HG02870 (cell line): Measurements from ENCODE around the gene SLC38A3.
"Not testable (repeated sequence)": the region's sequence is repeated elsewhere in the genome, so short reads cannot be mapped to it uniquely, and the experiment has no call there.

Source experiments
- ATAC-seq: cut with Tn5 transposase; IDR thresholded peaks from one replicate; pipeline ENCODE4 v1.9.1; 2021; ENCODE audit warnings: mild to moderate bottlenecking, moderate library complexity; ENCODE audit not compliant: unreplicated experiment

Gene SLC38A3

DNA sequence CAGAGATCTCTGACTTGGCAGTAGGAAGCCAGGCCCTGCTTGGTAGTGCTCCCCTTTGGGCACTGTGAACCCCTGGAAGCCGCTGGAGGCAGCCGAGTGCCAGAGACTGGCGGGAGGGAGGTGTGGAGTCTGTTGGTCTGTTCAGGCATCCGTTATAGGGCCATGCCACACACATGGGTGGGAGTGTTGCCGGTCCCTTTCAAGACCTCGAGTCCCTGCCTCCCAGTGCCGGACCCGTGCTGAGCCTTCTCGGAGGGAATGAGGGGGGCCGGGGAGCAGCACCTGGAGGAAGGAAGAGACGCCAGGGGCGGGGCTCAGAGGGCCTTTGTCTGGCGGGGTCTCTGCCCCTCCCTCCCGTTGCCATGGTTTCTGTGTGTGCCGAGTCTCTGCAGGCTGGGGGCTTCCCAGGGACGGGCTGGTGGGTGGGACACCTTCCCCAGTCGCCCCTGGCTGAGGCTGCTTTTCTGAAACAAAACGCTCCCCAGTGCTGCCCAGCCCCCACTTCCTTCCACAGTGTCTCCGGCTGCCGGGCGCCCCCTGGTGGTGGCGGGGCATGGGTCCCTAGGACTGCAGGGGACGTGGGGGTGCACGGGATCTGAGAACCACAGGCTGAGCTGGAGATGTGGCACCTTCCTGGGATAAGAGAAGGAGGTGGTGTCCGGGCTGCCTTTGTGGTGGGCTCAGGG lies 40.9 kb downstream of the SLC38A3 start:
- ATAC-seq: peak; percentile 57

DNA sequence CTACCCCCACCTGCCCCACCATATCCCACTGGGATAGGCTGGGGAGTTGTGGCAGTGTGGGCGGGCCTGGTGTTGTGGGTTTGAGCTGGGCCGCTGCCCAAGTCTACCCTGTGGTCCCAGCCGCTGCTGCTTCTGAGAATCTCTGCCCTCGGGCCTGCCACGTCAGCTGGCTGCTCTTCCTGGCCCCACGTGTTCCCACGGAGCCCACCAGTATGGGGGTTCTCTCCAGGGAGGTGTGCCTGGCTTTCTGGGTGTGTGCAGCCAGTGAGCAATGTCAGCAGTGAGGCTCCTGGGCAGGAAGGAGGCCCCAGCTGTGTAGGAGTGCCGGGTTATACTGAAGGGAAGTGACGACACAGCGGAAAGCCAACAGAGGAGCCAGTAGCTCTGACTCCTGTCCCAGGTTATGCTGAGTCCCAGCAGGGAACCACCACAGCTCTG lies 41.5 kb downstream of the SLC38A3 start:
- peak; percentile 72 for ATAC-seq

DNA sequence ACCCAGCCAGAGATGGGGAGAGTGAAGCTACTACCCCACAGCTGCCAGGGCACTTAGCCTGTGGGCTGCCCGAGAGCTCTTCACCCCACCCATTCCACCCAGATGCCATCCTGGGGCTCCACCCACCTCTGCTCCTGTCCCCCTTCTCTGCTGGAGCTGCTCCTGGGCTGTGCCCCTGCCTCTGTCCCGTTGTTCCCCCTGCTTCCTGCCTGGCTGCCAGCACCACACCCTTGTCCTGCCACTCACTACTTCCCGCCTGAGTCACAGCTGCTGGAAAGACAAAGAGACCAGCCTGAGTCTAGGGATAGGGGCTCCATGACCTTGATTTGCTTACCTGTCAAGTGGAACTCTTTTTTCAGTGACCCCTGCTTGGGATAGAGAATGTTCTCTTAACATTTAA lies 43.3 kb downstream of the SLC38A3 start:
- ATAC-seq: no peak

DNA sequence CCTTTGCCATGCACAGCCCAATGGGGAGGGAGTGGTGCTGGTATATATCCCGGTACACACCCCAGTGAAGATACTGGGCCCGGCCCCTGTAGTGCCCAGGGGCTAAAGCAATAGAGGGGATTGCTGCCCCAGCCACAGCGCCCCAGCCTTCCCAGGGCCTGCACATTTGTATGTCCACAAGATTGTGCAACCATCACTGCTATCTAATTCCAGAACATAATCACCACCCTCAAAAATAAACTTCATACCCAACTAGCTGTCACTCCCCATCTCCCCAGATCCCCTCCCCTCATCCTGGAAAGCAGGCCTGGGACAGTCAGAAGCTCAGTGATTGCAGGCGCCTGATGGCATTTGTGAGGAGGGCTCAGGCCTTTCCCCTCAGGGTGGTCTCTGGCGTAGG lies 44.4 kb downstream of the SLC38A3 start:
- no peak for ATAC-seq

GRCh38 chr3:50250514-50250913 lies 45.4 kb downstream of the SLC38A3 start:
- no peak for ATAC-seq

GRCh38 chr3:50251220-50251619 lies 46.1 kb downstream of the SLC38A3 start:
- ATAC-seq: no peak

GRCh38 chr3:50254577-50255250 lies 49.6 kb downstream of the SLC38A3 start:
- no peak for ATAC-seq

DNA sequence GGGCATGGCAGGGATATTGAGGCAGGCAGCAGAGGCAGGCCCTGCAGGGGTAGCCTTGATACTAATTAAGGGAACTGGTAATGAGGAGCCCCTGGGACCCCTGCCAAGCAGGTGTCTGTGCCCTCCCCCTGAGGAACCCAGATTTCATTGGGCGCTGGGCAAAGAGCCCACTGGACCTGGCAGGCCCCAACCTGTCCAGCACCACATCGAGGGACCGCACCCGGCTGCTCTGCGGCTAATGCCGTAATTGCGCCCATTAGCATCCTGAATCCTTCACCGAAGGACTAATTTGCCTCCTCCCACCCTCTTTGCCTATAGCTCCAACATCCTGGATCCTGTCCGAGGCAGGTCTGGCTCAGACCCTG lies 50.2 kb downstream of the SLC38A3 start:
- no peak for ATAC-seq

GRCh38 chr3:50256978-50257890 lies 52.2 kb downstream of the SLC38A3 start:
- ATAC-seq: no peak

- ATAC-seq: no peak
Measured at GRCh38 chr3:50258029-50258680, 53.1 kb downstream of the SLC38A3 start.

DNA sequence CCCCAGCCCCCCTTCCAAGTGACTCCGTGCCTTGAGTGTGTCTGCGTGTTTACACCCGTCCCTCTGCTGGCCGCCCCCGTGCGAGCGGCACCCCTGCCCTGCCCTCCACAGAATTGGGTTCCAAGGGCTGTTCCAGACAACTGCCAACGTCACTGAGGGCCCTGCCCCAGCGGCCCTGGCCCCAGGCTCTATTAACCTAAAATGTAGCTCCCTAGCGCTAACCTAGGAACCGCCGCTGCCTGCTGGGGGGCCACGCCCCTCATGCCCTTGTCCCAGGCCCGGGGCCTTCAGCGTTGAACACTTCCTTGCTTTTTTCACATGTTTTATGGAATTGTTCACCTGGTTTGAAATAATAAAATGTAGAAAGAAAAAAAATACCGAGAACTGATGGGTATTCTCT lies 53.9 kb downstream of the SLC38A3 start:
- ATAC-seq: no peak

- ATAC-seq: peak; percentile 9
Measured at GRCh38 chr3:50259432-50260026, 54.5 kb downstream of the SLC38A3 start.

DNA sequence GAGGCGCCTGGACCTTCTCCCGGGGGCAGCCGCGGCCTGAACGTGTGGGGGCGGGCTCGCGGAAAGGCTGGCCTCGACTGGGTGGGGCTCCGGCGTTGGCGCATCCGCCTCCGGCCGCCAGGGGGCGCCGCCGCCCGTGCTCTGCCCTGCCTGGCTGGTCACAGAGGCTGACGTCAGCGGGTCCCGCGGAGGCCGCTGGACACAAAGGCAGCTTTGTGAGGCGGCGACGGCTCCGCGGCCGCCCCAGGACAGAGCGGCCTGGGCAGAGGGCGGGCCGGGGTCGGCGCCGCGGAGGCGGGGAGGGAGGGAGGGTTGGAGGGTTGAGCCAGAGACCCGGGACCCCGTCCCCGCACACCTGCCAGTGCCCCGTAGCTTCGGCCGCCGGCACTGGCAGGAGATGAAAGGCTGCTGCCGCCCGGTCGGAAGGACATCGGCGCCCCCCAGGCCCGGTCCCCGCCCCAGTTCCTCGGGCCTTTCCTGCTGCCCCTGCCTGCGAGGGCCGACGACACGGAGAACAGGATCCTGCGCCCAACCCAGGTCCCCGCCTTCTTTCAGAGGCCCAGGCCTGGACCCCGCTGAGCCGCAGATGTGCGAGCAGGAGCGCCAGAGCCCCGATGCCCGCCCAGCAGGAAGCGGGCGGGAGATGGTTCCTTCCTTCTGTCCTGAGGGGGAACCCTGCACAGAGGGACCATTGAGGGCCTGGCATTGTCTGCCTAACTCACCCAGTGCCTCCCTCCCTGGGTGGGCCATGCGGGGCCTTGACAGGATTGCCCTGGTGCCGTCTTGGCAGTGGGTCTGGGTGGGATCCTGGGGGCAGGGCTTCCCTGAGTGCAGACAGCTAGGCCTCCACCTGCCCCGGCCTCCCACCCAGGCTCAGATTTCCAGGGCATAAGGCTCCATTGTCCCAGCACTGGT lies 55.2 kb downstream of the SLC38A3 start:
- ATAC-seq: peak; percentile 66

- no peak for ATAC-seq
Measured at GRCh38 chr3:50260942-50261441, 55.9 kb downstream of the SLC38A3 start.

DNA sequence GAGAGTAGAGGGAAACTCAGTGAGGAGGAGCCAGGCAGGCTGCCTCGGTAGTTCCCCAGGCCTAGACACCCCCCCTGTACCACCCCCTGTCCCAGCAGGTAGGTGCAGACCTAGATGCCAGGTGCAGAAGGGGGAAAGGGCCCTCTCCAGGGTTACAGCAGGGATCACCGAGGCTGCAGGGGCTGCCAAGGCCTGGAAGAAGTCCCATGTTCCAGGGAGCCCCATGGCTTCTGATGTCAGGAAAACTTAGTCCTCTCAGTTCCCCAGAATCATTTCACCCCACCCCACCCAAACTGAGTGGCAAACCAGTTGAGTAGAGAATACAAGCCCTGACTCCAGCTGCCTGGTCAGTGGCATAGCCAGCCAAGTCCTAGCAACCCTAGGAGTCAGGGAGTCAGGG lies 56.4 kb downstream of the SLC38A3 start:
- no peak for ATAC-seq

DNA sequence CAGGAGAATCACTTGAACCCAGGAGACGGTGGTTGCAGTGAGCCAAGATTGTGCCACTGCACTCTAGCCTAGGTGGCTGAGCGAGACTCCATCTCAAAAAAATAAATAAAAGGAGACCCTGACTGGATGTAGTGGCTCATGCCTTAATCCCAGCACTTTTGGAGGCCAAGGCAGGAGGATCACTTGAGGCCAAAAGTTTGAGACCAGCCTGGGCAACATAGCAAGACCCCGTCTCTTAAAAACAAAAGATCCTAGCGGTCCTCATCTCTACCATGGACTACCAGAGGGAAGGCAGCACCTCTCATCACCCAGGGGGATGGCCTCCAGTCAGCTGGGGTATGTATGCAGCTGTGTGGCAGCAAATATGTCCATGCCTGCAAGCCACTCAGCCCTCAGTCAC lies 57.1 kb downstream of the SLC38A3 start:
- not testable (repeated sequence) for ATAC-seq

DNA sequence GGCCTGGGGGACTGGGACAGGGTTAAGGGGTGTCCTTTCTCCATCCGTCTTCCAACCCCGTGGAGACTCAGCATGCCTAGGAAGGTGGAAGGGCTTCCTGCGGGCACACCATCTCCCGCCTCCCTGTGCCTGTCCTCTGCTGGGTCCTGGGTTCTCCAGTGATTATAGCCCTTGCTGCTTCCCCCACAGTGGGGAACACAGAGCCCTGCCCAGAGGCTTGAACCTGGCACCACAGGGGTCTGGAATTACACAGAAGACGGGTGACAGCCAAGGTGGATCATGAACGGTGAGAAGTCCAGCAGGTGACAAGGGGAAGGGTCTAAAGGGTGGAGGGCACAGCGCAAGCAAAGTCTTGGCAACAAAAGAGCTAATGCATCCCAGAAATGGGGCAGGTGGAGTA lies 57.7 kb downstream of the SLC38A3 start:
- ATAC-seq: no peak

GRCh38 chr3:50263478-50264382 lies 58.7 kb downstream of the SLC38A3 start:
- ATAC-seq: no peak
